Measurements from ENCODE around the gene CCDC178.

Gene CCDC178

DNA sequence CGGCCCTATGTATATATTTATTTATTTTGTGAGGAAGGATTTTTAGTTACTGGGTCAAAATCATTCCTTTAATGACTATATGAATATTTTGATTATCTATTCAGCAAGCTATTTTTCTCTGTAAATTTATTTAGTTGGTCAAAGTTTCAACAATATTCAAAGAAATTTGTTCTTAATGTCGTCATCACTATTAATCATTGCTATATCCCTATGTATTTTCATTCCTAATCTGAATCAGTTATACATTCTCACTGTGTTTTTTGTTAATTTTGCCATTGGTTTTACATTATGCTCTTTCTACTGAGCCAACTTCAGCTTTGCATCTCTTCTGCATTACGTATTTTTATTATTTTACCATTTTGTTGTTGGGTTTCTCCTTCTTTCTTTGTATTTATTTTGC is 105.7 kb downstream of the CCDC178 start:
- no peak overlapping the region for H3K14ac ChIP-seq (ENCODE audit: low read length)
- no peaks in the 10 kb centered on the region for H3K36me3 ChIP-seq (ENCODE audit: control insufficient read depth in 1 of 2, insufficient read depth in 2 of 2, low read length in 2 of 2)
- H2BK5ac ChIP-seq (ENCODE audit: low read depth, low read length, poor library complexity): no peak overlapping the region
- H3K9ac ChIP-seq (ENCODE audit: low read length): no peak overlapping the region
- H3K4me2 ChIP-seq (ENCODE audit: low read length): no peak overlapping the region
- no peaks in the 10 kb centered on the region for H3K27me3 ChIP-seq (ENCODE audit: insufficient read depth, low read length)
- H3K4me1 ChIP-seq (ENCODE audit: control insufficient read depth in 1 of 2, insufficient read depth in 2 of 2, low read length in 2 of 2): no peaks in the 10 kb centered on the region
- H3K4ac ChIP-seq (ENCODE audit: low read depth, low read length): no peak overlapping the region
- H4K8ac ChIP-seq (ENCODE audit: low read depth, low read length): no peak overlapping the region
- no peak overlapping the region for H2AK5ac ChIP-seq (ENCODE audit: low read length)
- H4K12ac ChIP-seq (ENCODE audit: low read depth, low read length): no peak overlapping the region
- no CpG with 5 or more reads among the region's 3 CpGs for WGBS (ENCODE audit: extremely low coverage, insufficient coverage, insufficient read length)
- H2BK12ac ChIP-seq (ENCODE audit: low read length): no peak overlapping the region
- H3K23ac ChIP-seq (ENCODE audit: low read length): no peak overlapping the region
- H3K79me1 ChIP-seq (ENCODE audit: low read length): no peaks in the 10 kb centered on the region
- H3K9me3 ChIP-seq (ENCODE audit: insufficient read depth, low read depth, low read length): no peaks in the 10 kb centered on the region
- no peak overlapping the region for H4K91ac ChIP-seq (ENCODE audit: low read depth, low read length)
- H2AFZ ChIP-seq (ENCODE audit: insufficient read depth, low read length, poor library complexity): no peak overlapping the region
- no peak overlapping the region for H3K27ac ChIP-seq (ENCODE audit: low read depth, low read length)
- DNase-seq: no peak
- no peak overlapping the region for H2BK120ac ChIP-seq (ENCODE audit: insufficient read depth, low read length, poor library complexity)
- no peak overlapping the region for H3K4me3 ChIP-seq (ENCODE audit: low read depth, low read length)
- H3K79me2 ChIP-seq (ENCODE audit: control insufficient read depth, insufficient read depth, low read length, poor library complexity): no peaks in the 10 kb centered on the region
- no peak overlapping the region for H3K18ac ChIP-seq (ENCODE audit: low read length)

DNA sequence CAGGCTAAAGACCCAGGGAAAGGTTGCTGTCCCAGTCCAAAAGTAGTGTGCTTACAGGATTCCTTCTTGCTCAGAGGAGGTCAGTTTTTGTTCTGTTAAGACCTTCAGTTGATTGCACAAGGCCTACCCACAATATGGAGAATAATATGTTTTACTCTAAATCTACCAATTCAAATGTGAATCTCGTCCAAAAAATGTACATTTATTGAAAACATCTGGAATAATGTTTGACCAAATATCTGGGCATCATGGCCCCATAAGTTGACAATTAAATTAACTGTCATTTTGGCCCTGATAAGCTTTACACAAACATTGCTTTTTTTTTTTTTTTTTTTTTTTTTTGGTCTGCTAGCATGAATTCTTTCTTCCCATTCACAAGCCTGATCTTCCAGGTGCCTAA is 109.8 kb downstream of the CCDC178 start:
- H3K4me2 ChIP-seq (ENCODE audit: low read length): no peak overlapping the region
- no peak overlapping the region for H3K4ac ChIP-seq (ENCODE audit: low read depth, low read length)
- no peak overlapping the region for H4K91ac ChIP-seq (ENCODE audit: low read depth, low read length)
- no peaks in the 10 kb centered on the region for H3K4me1 ChIP-seq (ENCODE audit: control insufficient read depth in 1 of 2, insufficient read depth in 2 of 2, low read length in 2 of 2)
- H3K36me3 ChIP-seq (ENCODE audit: control insufficient read depth in 1 of 2, insufficient read depth in 2 of 2, low read length in 2 of 2): no peaks in the 10 kb centered on the region
- no peak for DNase-seq
- no peak overlapping the region for H2AFZ ChIP-seq (ENCODE audit: insufficient read depth, low read length, poor library complexity)
- no peak overlapping the region for H2BK120ac ChIP-seq (ENCODE audit: insufficient read depth, low read length, poor library complexity)
- H3K9ac ChIP-seq (ENCODE audit: low read length): no peak overlapping the region
- no peak overlapping the region for H3K4me3 ChIP-seq (ENCODE audit: low read depth, low read length)
- H3K27ac ChIP-seq (ENCODE audit: low read depth, low read length): no peak overlapping the region
- no peaks in the 10 kb centered on the region for H3K79me2 ChIP-seq (ENCODE audit: control insufficient read depth, insufficient read depth, low read length, poor library complexity)
- no peak overlapping the region for H2BK12ac ChIP-seq (ENCODE audit: low read length)
- no CpG with 5 or more reads among the region's 1 CpG for WGBS (ENCODE audit: extremely low coverage, insufficient coverage, insufficient read length)
- H3K9me3 ChIP-seq (ENCODE audit: insufficient read depth, low read depth, low read length): no peaks in the 10 kb centered on the region
- no peak overlapping the region for H3K14ac ChIP-seq (ENCODE audit: low read length)
- no peaks in the 10 kb centered on the region for H3K79me1 ChIP-seq (ENCODE audit: low read length)
- no peak overlapping the region for H4K8ac ChIP-seq (ENCODE audit: low read depth, low read length)
- no peak overlapping the region for H2BK5ac ChIP-seq (ENCODE audit: low read depth, low read length, poor library complexity)
- H2AK5ac ChIP-seq (ENCODE audit: low read length): no peak overlapping the region
- no peak overlapping the region for H4K12ac ChIP-seq (ENCODE audit: low read depth, low read length)
- no peak overlapping the region for H3K23ac ChIP-seq (ENCODE audit: low read length)
- no peak overlapping the region for H3K18ac ChIP-seq (ENCODE audit: low read length)
- H3K27me3 ChIP-seq (ENCODE audit: insufficient read depth, low read length): no peaks in the 10 kb centered on the region

DNA sequence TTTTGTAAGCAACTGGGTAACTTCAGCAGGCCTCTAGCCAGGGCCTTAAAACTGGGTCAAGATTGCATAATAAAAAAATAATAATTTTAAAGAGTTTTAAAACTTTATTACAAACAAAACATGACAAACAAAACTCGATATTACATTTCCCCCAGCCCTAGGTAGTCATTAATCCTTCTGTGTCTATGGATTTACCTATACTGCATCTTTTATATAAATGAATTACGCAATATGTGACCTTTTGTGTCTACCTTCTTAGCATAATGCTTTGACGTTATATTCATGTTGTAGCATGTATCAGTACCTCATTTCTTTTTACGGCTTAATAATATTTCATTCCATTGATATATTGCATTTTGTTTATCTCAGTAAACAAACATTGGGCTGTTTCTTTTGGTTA is 113.5 kb downstream of the CCDC178 start:
- Histone ChIP-seq H4K91ac (ENCODE audit: low read depth, low read length) (no peak overlapping the region), H4K12ac (ENCODE audit: low read depth, low read length) (no peak overlapping the region), H3K79me1 (ENCODE audit: low read length) (no peaks in the 10 kb centered on the region), H3K9me3 (ENCODE audit: insufficient read depth, low read depth, low read length) (no peaks in the 10 kb centered on the region), H3K36me3 (ENCODE audit: control insufficient read depth in 1 of 2, insufficient read depth in 2 of 2, low read length in 2 of 2) (no peaks in the 10 kb centered on the region), H4K8ac (ENCODE audit: low read depth, low read length) (no peak overlapping the region), H3K79me2 (ENCODE audit: control insufficient read depth, insufficient read depth, low read length, poor library complexity) (no peaks in the 10 kb centered on the region), H2BK120ac (ENCODE audit: insufficient read depth, low read length, poor library complexity) (no peak overlapping the region), H3K27me3 (ENCODE audit: insufficient read depth, low read length) (no peaks in the 10 kb centered on the region), H2BK5ac (ENCODE audit: low read depth, low read length, poor library complexity) (no peak overlapping the region), H3K4ac (ENCODE audit: low read depth, low read length) (no peak overlapping the region), H3K9ac (ENCODE audit: low read length) (no peak overlapping the region), H2AFZ (ENCODE audit: insufficient read depth, low read length, poor library complexity) (no peak overlapping the region), H2BK12ac (ENCODE audit: low read length) (no peak overlapping the region), H3K27ac (ENCODE audit: low read depth, low read length) (no peak overlapping the region), H2AK5ac (ENCODE audit: low read length) (no peak overlapping the region), H3K4me3 (ENCODE audit: low read depth, low read length) (no peak overlapping the region), H3K14ac (ENCODE audit: low read length) (no peak overlapping the region), H3K4me1 (ENCODE audit: control insufficient read depth in 1 of 2, insufficient read depth in 2 of 2, low read length in 2 of 2) (no peaks in the 10 kb centered on the region), H3K4me2 (ENCODE audit: low read length) (no peak overlapping the region), H3K18ac (ENCODE audit: low read length) (no peak overlapping the region), H3K23ac (ENCODE audit: low read length) (no peak overlapping the region)
- no CpG with 5 or more reads among the region's 4 CpGs for WGBS (ENCODE audit: extremely low coverage, insufficient coverage, insufficient read length)
- DNase-seq: no peak

DNA sequence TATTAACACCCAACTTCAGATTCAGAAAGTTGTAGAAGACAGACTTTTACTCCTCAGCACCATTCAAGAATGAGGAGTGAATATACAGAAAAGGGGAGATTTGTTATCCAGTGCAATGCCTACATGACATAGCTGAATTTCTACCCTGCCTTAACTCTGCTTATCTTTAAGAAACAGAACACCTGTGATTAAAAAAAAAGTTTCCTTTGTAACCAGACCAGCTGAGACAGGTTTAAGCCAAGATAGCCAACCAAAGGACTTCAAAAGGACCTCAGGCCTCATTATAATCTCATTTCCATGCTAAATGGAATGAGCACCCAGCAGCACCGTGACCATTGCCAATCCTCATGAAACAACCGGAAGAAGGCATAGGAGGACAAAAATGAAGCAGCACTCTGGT is 122.9 kb downstream of the CCDC178 start:
- Histone ChIP-seq H3K27me3 (ENCODE audit: insufficient read depth, low read length) (no peaks in the 10 kb centered on the region), H4K91ac (ENCODE audit: low read depth, low read length) (no peak overlapping the region), H2AFZ (ENCODE audit: insufficient read depth, low read length, poor library complexity) (no peak overlapping the region), H4K8ac (ENCODE audit: low read depth, low read length) (no peak overlapping the region), H2BK120ac (ENCODE audit: insufficient read depth, low read length, poor library complexity) (no peak overlapping the region), H3K18ac (ENCODE audit: low read length) (no peak overlapping the region), H2AK5ac (ENCODE audit: low read length) (no peak overlapping the region), H3K27ac (ENCODE audit: low read depth, low read length) (no peak overlapping the region), H2BK12ac (ENCODE audit: low read length) (no peak overlapping the region), H3K4me3 (ENCODE audit: low read depth, low read length) (no peak overlapping the region), H3K4ac (ENCODE audit: low read depth, low read length) (no peak overlapping the region), H3K4me2 (ENCODE audit: low read length) (no peak overlapping the region), H4K12ac (ENCODE audit: low read depth, low read length) (no peak overlapping the region), H3K4me1 (ENCODE audit: control insufficient read depth in 1 of 2, insufficient read depth in 2 of 2, low read length in 2 of 2) (no peaks in the 10 kb centered on the region), H3K79me2 (ENCODE audit: control insufficient read depth, insufficient read depth, low read length, poor library complexity) (no peaks in the 10 kb centered on the region), H2BK5ac (ENCODE audit: low read depth, low read length, poor library complexity) (no peak overlapping the region), H3K9me3 (ENCODE audit: insufficient read depth, low read depth, low read length) (no peaks in the 10 kb centered on the region), H3K9ac (ENCODE audit: low read length) (no peak overlapping the region), H3K14ac (ENCODE audit: low read length) (no peak overlapping the region), H3K23ac (ENCODE audit: low read length) (no peak overlapping the region), H3K79me1 (ENCODE audit: low read length) (no peaks in the 10 kb centered on the region), H3K36me3 (ENCODE audit: control insufficient read depth in 1 of 2, insufficient read depth in 2 of 2, low read length in 2 of 2) (no peaks in the 10 kb centered on the region)
- DNase-seq: no peak
- no CpG with 5 or more reads among the region's 2 CpGs for WGBS (ENCODE audit: extremely low coverage, insufficient coverage, insufficient read length)
